ENCODE results near the gene ACVR1C.

Gene ACVR1C

DNA sequence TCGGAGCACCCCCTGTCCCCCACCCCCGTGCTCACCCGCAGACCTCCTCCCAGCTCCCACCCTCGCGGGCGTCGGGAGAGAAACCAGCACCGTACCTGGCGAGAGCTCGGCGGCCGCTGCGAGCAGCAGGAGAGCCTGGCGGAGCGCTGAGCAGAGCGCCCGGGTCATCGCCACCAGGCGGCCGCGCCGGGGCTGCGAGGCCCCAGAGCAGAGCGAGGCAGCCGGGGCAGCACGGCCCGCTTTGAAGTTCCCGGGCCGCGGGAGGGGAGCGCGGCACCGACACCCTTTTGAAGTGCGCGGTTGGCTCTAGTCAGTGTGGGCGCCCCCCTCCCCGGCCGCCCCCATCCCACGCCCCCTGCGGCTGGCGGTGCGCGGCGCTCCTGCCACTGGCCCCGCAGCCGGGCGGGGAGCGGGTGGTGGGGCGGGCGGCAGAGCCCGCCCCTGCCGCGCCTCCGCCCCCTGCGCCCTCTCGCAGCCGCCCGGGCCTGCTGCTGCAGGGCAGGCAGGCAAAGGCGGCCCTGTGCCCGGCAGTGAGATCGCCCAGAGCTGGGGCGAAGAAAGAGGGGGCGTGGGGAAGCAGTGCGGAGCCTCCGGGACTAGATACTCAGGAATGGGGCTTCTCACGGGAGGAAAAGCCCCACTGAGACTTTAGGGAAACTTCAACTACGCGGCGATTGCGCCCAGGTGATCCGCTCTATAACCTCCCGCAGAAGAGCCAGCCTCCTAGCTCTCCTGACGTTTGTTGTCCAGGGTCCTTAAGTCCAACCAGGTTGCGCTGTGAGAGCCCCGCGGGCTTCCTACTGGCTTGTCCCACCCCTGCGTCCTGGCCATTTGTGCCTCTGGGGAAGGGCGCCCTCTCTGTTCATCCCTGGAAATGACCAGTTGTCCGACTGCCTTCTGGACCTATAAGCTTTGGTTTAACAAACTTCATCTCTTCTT is at the start of gene ACVR1C:
TSS of gene ACVR1C (minus strand) at position 388 of the 939 bp plus-strand sequence. CDS start at position 168, 220 bp downstream.
- DNase-seq (ENCODE audit: low spot score): peak; percentile 50

DNA sequence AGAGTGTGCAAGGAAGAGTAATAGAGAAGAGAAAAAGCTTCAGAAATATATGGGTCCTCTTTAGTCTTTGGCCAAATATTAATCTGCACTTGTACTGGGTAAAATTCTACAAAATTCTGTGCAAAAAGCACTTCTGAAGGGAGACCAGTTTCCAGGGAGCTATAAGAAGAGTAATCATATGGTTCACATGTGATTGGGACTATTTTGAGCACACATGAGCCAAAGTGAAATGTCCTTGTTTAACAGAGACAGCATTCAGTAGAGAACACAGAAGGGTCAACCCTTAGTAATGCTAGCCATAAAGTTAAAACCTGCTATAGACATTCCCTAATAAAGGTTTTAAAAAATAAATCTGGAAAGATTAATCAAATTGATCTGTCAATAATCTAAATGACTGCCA is 49.3 kb upstream of the ACVR1C start:
- no peak for DNase-seq (ENCODE audit: low spot score)

DNA sequence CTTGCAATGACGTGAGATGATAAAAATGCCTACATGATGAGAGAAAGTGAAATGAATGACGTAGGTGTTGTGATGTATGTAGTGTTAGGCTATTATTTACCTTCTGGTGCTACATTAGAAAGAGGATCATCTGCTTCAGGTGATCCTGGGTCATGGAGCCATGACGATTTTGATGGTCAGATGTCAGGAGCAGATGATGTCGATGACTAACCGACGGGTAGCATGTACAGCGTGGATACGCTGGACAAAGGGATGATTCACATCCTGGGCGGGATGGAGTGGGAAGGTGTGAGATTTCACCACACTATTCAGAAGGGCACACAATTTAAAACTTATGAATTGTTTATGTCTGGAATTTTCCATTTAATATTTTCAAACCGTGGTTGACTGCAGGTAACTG is 43.5 kb upstream of the ACVR1C start:
- DNase-seq (ENCODE audit: low spot score): no peak

DNA sequence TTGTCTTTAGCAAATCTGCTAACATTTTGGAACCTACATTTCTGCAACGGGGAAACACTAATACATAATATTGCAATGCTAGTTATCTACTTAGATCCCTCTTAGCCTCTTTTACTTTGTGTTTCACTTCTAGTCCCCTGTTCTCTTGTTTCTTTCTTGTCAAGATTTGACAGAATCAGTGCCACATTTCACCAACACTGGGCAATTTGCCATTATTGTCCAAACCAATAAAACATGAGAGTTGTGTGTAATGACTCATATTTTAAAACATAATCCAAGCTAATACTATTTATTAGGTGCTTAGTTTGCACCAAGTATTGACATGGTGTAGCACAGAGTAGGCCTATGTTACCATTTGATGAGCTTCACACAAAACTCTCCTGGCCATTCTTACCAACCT is 33.7 kb upstream of the ACVR1C start:
- DNase-seq (ENCODE audit: low spot score): no peak

DNA sequence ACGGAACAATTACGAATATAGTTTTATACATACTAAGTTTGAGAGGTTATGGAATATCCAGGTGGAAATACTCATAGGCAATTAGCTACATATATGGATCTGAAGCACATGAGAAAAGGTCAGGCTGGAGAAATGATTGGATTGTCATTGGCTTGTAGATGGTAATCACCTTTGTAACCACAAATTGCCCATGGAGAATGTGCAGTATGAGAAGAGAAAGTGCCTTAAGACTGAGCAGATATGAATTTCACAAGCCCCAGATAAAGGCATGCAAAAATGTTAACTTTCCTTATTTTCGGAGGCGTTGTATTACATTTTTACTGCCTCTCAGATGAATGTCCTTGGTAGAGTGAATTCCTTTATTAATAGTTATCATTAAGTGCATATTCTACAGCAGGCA is 33.1 kb upstream of the ACVR1C start:
- no peak for DNase-seq (ENCODE audit: low spot score)

DNA sequence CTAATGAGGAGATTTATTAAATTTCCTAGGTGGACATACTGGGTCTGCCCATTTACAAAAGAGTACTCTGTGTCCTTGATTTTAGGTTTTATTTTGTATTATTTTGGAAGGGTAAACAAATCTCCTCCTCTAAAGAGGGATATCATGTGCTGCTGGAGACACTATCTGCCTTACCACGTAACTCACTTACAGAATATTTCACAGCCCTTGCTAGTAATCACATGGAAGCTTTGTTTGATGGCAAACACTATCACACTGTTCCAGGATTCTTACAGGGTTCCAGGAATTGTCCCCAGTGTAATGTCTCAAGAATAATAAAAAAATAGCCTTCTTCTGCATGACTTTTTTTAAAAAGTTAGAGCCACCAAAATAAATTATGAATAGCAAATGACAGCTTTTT is 29.2 kb upstream of the ACVR1C start:
- DNase-seq (ENCODE audit: low spot score): no peak

DNA sequence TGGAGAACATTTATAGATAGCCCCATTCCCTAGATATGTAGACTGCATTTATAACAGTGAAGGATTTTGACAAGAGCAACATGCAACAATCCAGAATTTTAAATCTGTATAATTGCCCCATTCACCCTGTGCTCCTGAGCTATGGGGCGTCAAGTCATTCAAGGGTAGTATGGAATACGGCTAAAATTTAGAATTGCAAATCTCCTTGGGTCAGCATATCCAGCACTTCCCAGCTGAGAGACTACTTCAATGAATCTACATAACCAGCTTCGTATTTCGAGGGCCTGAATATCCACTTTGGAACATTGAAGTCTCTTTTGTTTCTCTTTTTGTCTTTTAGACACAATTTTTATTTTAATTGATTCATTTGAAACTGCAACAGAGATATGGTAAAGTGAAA is 28.4 kb upstream of the ACVR1C start:
- DNase-seq (ENCODE audit: low spot score): no peak

DNA sequence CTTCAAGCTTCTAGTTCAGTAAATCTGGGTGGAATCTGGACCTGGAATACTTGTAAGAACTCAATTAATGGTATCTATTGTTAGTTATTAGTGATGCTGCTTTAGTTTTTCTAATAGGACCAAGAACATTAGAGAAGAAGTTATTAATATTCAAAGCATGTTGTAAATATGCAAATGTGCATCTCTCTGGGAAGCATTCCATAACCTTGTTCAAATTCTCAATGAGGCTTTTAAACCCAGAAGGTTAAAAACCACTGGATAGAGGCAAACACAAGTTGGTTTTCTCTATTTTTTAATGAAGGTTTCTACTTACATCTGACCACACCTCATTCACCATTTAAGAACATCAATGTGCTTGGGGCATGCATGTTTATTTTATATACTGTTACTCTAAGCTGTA is 16.1 kb upstream of the ACVR1C start:
- no peak for DNase-seq (ENCODE audit: low spot score)

DNA sequence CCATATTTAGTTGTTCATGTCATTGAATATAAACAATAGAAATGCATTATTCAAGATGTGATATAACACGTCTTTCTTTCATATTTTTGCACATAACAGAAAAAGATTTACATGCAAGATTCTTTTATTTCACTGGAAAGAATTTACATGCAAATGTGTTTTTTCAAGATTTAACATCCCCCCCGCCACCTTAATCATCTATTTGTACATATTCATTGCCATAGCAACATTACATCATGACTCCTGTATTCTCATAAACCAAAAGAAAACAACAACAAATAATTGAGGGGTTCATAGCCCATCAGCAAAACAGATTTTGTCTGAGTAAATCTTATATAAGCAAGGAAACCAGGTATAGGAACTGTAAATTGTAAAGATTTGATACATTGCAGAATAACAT is 3.2 kb upstream of the ACVR1C start:
- no peak for DNase-seq (ENCODE audit: low spot score)

DNA sequence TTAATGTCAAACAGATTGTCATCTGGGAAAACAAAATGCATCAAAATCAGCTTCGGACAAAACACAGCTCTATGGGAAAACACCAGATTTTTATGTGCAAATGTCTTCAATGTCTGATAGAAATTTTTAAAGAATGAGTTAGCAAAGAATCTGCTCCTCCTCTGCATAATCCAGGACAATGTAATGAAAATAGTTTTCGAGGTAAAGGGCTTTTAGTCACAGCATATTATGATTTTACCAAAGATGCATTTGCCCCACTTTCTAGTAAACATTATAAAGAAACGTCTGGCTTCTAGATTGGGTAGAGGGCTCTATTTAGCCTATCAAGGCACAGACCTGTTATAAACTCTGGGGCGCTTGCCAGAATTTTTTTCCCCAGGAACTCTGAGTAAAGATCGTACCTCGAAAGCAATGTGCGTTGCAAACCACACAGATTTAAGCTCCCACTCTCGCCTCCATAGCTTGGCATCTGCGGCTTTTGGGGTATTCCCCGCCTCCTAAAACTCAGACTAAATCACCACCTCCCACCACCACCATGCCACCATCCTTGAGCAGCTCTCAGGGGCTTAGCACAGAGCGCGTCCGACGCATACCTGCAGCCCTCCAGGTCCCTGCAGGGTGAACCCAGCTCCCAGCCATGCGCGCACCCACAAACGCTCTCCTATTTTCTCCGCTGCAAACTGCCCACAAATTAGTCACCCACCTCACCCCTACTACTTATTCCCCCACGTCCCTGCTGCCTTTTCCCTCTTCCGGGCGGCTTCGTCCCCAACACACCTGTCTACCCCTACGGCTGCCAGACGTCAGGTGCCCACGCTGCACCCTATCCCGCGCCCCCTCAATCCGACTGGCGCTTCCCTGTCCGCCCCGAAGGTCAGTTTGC is 829 bp downstream of the ACVR1C start:
- peak; percentile 14 for DNase-seq (ENCODE audit: low spot score)

DNA sequence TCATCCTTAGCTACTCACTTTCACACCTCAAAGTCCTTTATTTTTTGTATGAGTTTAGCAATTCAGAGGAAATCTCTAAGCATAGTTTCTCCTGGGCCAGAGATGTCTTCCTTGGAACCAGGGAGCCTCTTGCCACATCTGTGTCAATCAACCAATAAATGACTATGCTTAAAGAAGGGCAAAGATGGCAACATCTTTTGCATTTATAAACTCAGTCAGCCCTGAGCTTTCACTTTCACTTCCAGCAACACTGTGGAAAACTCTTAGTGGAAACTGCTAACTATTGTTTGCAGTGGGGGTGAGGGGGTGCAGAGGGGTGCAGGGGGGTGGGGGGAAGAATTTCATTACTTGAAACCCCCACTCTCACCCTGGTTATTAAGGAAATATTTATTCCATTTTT is 3.4 kb downstream of the ACVR1C start:
- DNase-seq (ENCODE audit: low spot score): peak; percentile 10

DNA sequence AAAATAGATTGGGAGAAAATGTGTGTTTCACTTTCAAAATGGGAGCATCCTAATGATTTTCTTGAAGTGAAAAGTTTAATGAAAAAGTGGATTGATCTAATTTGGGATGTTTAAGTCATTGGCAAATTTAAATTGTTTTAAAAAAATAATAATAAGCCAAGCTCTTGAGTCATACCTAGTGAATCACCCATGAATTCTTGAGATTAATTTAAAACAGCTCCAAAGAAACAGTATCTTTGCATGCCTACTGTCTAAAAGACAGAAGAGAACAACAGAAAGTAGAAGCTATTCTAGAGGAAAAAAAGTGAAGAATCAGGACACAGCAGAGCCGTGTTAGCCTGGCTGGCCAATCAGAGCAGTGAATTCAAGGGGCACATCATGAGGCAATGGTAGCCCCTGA is 7.7 kb downstream of the ACVR1C start:
- DNase-seq (ENCODE audit: low spot score): no peak

DNA sequence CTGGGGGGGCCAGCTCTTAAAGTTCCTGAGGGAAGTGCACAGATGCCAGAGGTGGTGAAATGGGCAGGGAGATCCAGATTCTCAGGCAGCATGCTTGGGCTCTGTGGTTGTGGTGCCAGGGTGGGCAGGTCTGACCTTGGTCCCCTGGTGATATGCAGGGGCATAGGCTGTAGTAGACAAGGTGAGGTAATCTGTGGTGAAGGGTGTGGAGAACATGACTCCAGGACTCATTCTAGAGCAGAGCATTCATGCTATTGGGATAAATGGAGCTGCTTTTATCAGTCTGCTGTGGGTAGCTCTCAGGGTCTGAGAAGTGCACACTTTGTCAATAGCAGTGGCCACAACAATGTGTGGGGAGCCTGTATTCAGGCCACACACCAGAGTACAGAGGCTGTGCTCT is 16.9 kb downstream of the ACVR1C start:
- no peak for DNase-seq (ENCODE audit: low spot score)

DNA sequence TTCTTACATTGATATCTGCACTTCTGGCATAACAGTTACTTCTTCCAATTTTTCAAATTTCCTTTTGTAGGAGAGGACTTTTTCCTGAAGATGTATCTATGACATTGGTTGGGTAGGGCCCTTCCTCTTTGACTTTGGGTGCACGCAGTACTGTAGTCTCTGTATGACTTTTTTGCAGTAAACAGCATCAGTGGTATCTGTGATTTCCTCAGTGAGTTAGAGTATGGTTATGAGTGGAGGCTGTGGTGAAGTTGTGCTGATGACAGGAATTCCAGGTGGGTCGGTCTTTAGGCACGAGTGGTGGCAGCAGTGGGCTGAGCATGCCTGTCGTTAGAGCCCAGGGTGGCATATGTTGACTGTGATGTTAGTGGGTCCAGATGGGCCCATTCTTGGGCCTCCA is 17.6 kb downstream of the ACVR1C start:
- no peak for DNase-seq (ENCODE audit: low spot score)

DNA sequence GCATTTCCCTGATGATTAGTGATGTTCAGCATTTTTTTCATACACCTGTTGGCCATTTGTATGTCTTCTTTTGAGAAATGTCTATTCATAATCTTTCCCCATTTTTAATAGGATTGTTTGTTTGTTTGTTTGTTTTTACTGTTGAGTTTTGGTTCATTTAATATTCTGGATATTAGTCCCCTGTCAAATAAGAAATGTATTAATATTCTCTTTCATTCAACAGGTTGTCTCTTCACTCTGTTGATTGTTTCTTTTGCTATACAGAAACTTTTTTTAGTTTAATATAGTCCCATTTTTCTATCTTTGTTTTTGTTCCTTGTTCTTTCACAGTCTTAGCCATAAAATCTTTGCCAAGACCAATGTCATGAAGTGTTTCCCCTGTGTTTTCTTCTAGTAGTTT is 22.1 kb downstream of the ACVR1C start:
- no peak for DNase-seq (ENCODE audit: low spot score)

DNA sequence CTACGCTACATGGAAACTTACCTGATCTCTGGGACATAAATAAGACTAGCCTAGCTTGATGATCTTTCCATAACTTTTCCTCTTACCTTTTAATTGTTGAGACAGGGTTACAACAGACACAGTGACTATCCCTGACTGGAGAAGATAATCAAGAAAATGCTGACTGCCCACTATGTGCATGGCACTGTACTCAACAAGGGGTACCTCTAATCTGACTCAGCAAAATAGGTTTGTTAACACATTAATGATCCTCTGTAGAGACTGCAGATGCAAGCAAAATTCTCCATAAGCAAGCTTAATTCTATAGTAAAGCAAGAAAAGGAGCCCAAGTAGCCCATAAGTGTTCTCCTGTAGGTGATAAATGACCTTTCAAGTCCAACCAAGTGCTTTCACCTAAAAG is 25.5 kb downstream of the ACVR1C start:
- no peak for DNase-seq (ENCODE audit: low spot score)

DNA sequence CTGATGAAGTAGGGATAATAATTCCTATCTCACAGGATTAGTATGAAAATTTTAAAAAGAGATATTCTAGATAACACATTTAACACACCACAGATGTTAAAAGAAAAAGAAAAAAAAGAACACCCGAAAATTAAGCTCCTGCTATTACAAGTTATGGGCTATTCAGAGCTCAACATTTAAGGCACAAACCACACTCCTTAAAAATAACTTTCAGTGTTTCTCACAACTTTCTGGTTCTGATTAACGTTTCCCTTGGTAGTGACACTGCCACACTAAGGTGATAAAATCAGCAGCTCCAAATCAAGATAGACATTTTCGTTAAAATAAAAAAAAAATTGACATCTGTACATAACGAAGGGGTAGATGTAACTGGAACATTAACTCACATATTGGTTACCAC is 26.9 kb downstream of the ACVR1C start:
- DNase-seq (ENCODE audit: low spot score): no peak

DNA sequence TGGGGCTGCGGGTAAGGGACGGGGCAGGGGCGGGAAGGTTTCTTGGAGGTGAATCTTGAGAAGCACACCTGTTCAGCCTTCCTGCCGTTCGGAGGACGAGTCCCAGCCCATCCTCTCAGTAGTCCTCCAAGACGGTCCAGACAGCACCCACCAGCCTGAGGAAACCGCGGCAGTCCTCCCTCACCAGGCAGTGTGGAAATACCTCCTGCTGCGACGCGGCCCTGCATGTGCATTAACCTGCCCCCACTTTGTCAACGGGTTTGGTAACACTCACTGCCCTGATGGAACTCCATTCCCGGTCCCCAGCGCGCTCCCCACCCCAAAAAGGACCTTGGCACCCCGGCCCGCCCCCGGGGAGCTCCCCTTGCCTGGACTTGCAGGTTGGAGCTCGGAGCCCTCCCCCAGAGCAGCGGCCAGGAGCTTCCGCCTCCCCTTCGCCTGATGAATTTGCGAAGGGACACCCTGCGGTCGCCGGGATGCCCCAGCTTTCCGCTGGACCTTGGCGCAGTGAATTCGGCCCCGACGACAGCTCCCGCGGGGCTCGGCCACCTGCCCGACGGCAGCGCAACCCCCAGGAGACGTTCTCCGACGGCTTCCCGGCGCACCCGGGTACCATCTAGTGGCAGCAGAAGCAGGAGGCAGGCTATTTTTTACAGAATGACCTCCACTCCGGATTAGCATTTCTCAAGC is 31.5 kb downstream of the ACVR1C start:
- DNase-seq (ENCODE audit: low spot score): peak; percentile 51

DNA sequence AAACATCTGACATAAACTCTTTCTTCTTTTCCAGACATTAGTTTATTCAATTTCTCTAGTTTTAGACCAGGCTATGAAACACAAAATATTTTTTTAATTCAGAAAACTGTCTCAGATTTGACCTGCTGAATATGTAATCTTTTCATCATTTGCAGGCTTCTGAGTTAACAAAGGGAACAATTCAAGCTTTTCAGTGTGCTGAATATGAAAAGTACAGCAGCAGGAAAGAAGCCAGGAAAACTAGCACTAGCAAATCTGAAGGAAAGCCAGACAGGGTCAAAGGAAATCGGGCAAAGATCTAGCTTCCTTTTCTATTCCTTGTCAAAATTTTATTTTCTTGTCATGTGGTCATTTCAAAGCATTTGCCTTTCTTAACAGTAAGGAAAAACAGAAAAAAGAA is 35.3 kb downstream of the ACVR1C start:
- no peak for DNase-seq (ENCODE audit: low spot score)

DNA sequence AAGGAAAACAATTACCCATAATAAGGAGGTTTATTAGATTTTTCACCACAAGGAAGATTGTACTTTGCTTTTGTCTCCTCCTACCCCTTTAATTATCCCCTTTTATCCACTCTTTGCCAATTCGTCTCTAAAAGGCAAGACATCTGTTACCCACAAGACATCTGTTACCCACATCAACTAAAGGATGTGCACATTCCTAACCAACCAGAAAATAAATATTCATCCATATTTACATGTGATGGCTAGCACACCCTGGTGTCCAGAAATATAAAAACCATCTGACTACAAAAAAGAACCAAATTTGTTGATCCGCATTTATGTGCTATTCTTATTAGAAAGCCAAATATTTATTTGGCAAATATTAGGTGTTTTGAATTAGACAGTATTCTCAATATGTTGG is 35.7 kb downstream of the ACVR1C start:
- no peak for DNase-seq (ENCODE audit: low spot score)

DNA sequence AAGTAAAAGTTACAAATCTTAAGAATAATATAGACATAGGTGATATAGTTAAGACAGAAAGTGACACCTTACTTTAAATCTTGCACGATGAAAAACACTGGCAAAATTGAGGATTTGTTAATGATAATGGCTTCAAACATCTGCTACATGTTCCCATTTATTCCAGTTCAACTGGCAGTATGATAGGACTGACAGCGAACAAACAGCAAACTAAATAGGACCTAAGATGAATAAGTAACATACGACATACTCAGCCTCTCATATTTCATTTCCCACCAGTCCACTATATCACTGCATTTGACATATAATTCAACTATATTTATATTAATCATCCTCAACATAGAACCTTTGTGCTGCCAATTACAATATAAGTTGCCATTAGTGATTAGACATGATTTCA is 36.3 kb downstream of the ACVR1C start:
- DNase-seq (ENCODE audit: low spot score): no peak

DNA sequence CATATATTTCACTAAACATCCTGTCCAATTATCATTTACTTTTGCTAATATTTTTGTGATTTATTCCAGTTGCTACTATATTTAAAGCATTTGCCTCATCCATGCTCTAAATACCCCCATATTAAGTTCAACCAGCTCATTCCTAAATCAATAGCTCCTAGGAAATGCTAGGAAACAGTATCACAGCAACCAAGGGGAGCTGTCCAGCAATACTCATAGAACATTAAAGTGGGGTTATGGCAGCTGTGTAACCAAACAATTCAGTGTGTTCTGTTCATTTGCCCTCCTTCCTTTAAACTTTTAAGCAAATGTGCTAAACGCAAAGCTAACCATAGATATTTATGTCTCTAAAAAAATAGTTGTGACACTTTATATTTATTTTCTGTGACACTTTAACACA is 41.1 kb downstream of the ACVR1C start:
- no peak for DNase-seq (ENCODE audit: low spot score)

DNA sequence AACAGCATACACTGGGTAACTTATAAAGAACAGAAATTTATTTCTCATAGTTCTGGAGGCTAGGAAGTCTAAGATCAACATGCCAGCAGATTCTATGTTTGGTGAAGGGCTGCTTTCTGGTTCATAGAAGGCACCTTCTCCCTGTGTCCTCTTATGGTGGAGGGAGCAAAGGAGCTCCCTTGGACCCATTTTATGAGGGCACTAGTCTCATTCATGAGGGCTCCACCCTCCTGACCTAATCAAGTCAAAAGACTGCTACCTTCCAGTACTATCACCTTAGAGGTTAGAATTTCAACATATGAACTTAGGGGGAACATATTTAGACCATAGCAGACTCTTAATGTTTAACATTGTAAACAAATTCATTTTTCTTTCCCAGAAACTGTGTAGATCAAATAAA is 54.5 kb downstream of the ACVR1C start:
- no peak for DNase-seq (ENCODE audit: low spot score)
